GM23248 (cell line): ENCODE results near the gene RPRM.

ENCODE experiments used
- EZH2 ChIP-seq: fragments of 200-600 bp; sonication (generic); IDR thresholded peaks from 2 replicates; pipeline ENCODE4 v1.6.1; 2018; ENCODE audit warnings: antibody characterized with exemption, mild to moderate bottlenecking; ENCODE audit not compliant: insufficient read depth, poor library complexity, severe bottlenecking
- EZH2phosphoT487 ChIP-seq: fragments of 200-600 bp; sonication (generic); IDR thresholded peaks from 2 replicates; pipeline ENCODE4 v1.6.1; 2018; ENCODE audit warnings: antibody characterized with exemption, moderate library complexity, mild to moderate bottlenecking, low read depth; ENCODE audit not compliant: insufficient read depth

DNA sequence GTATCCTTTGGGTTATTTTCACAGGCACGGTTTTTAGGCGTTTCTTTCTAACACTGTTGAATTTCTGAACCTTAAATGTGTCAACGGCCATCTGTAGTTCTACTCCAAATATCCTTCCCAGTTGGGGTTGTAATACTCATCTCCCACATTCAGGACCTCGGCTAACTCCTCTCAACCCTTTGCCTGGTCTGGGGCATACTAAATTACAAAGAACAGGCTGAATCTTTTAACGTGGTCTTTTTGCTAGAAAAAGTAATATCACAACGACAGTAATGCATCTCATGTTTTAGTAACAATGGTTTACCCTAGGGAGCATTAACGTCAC is 2.1 kb downstream of the RPRM start:
- TF ChIP-seq EZH2 (no peak), EZH2phosphoT487 (no peak)
